A673 (cell line): ENCODE measurements around the gene KCNA2. TPM values are rescaled to one million over a fixed set of nuclear protein-coding genes. Genes with fewer than 3 reads are reported as not detected.

Experiments used
- BruUV-seq: library from RNA; stranded (reverse); fragments of 400-500 nt; replicated peaks from 2 replicates; lab custom pipeline; 2021; lab: Mats Ljungman, UMichigan
- CTCF ChIA-PET: fragments of 300-600 bp; sonication (Branson Sonifier 250); formaldehyde crosslinking; loops from one replicate; lab custom pipeline; 2022; ENCODE audit warnings: antibody characterized with exemption; lab: Charles Lee
- POLR2A ChIA-PET: fragments of 300-600 bp; sonication (Branson Sonifier 250); formaldehyde crosslinking; loops from one replicate; lab custom pipeline; 2022; ENCODE audit warnings: antibody characterized with exemption; ENCODE audit not compliant: low non-redundant PET; lab: Charles Lee
- DNase-seq: peaks from one replicate; pipeline ENCODE4 v3.0.0-alpha.2; 2015; ENCODE audit warnings: low spot score
- H3K27ac ChIP-seq: fragments of 200-600 bp; sonication (generic); 2 replicates; pipeline ENCODE4 v1.5.1; 2016; ENCODE audit warnings: mixed run types, low read depth, mild to moderate bottlenecking, mixed read lengths, antibody characterized with exemption, low read length; ENCODE audit not compliant: poor library complexity, severe bottlenecking
- H3K27me3 ChIP-seq: fragments of 200-600 bp; sonication (generic); replicated peaks from 2 replicates; pipeline ENCODE4 v1.6.1; 2017; ENCODE audit warnings: mixed run types, low read depth, mild to moderate bottlenecking, mixed read lengths, antibody characterized with exemption, low read length; ENCODE audit not compliant: insufficient read depth, poor library complexity
- H3K36me3 ChIP-seq: fragments of 200-600 bp; sonication (generic); 2 replicates; pipeline ENCODE4 v1.6.1; 2016; ENCODE audit warnings: mixed run types, mild to moderate bottlenecking, mixed read lengths, antibody characterized with exemption, low read length; ENCODE audit not compliant: insufficient read depth, poor library complexity, severe bottlenecking
- H3K4me1 ChIP-seq: fragments of 200-600 bp; sonication (generic); 2 replicates; pipeline ENCODE4 v1.6.1; 2017; ENCODE audit warnings: mixed run types, mild to moderate bottlenecking, mixed read lengths, antibody characterized with exemption, low read length; ENCODE audit not compliant: insufficient read depth, poor library complexity, severe bottlenecking
- H3K4me3 ChIP-seq: fragments of 200-600 bp; sonication (generic); 2 replicates; pipeline ENCODE4 v1.5.1; 2016; ENCODE audit warnings: low read depth, mixed run types, mild to moderate bottlenecking, mixed read lengths, low read length; ENCODE audit not compliant: poor library complexity, severe bottlenecking
- H3K9me3 ChIP-seq: fragments of 200-600 bp; sonication (generic); 2 replicates; pipeline ENCODE4 v1.6.1; 2016; ENCODE audit warnings: mixed run types, low read depth, mild to moderate bottlenecking, mixed read lengths, antibody characterized with exemption, low read length; ENCODE audit not compliant: poor library complexity, severe bottlenecking
- CTCF ChIP-seq: fragments of 300-800, 200-600 bp; sonication (generic); conservative IDR thresholded peaks from 2 replicates; pipeline ENCODE4 v1.5.1; 2017; ENCODE audit warnings: low read depth, mild to moderate bottlenecking, antibody characterized with exemption, low read length, moderate library complexity, mixed read lengths
- EZH2 ChIP-seq: fragments of 200-600 bp; sonication (generic); IDR thresholded peaks from 2 replicates; pipeline ENCODE4 v1.6.1; 2017; ENCODE audit warnings: borderline replicate concordance, low read depth, mild to moderate bottlenecking, mixed read lengths, antibody characterized with exemption, low read length; ENCODE audit not compliant: poor library complexity, severe bottlenecking
- intact Hi-C: fragments of 100-400 bp; cut with micrococcal nuclease; formaldehyde crosslinking; loops from one replicate; pipeline ENCODE4 v1.10.0; 2022; ENCODE audit not compliant: unreplicated experiment
- total RNA-seq: library from RNA; stranded (reverse); gene quantifications from 2 replicates; pipeline ENCODE4 v1.2.3, GENCODE V29; 2021

Gene KCNA2
- total RNA-seq, 1 experiment from 2014 or later = 46.6 TPM

GRCh38 chr1:110607536-110608230, 1.5 kb upstream of the KCNA2 start:
- peak; percentile 52 for DNase-seq
- CTCF ChIA-PET = interaction anchor here (0.9 to 2.5 kb wide), 2 partner anchors 12 to 112 kb away, joined by 3 to 8 read pairs; no protein-coding TSS in a partner anchor
- Histone ChIP-seq H3K4me1 (peaks cover 72% of the 10 kb centered on the region), H3K36me3 (peaks cover 19% of the 10 kb centered on the region), H3K4me3 (peak overlapping the region; percentile 80), H3K9me3 (no peaks in the 10 kb centered on the region), H3K27ac (peak overlapping the region; percentile 96), H3K27me3 (no peaks in the 10 kb centered on the region)
- POLR2A ChIA-PET = interaction anchor here (0.5 kb wide), 1 partner anchor 578 kb away, joined by 5 read pairs; no protein-coding TSS in a partner anchor
- intact Hi-C loops = no loop called here
- no TSS peak for BruUV-seq
- TF ChIP-seq CTCF (no peak), EZH2 (no peak)

- Histone ChIP-seq H3K36me3 (peaks cover 23% of the 10 kb centered on the region), H3K27ac (peak overlapping the region; percentile 96), H3K4me3 (peak overlapping the region; percentile 80), H3K27me3 (no peaks in the 10 kb centered on the region), H3K4me1 (peaks cover 76% of the 10 kb centered on the region), H3K9me3 (no peaks in the 10 kb centered on the region)
- peak; percentile 61 for DNase-seq
- TF ChIP-seq EZH2 = no peak
- no peak for TF ChIP-seq CTCF
- TSS peak; percentile 41 for BruUV-seq
- intact Hi-C loops = no loop called here
- POLR2A ChIA-PET = no interaction called here
- CTCF ChIA-PET = interaction anchor here (0.6 to 2.5 kb wide), 3 partner anchors 9 to 111 kb away, joined by 3 to 8 read pairs (median 5); no protein-coding TSS in a partner anchor
Measured at GRCh38 chr1:110606657-110607535, 738 bp upstream of the KCNA2 start.

- Histone ChIP-seq H3K9me3 (no peaks in the 10 kb centered on the region), H3K4me1 (peaks cover 62% of the 10 kb centered on the region), H3K36me3 (peaks cover 36% of the 10 kb centered on the region), H3K27ac (peak overlapping the region; percentile 96), H3K27me3 (no peaks in the 10 kb centered on the region), H3K4me3 (peak overlapping the region; percentile 80)
- ChIA-PET POLR2A (no interaction called here), CTCF (no interaction called here)
- BruUV-seq = no TSS peak
- intact Hi-C loops = no loop called here
- TF ChIP-seq CTCF = no peak
- DNase-seq = no peak
Measured at GRCh38 chr1:110605446-110605845, 712 bp downstream of the KCNA2 start.
